Measurements from ENCODE around the gene ZNF593.

Gene ZNF593

GRCh38 chr1:26191739-26192138 is 22.0 kb downstream of the ZNF593 start:
- no peaks in the 10 kb centered on the region for H3K27me3 ChIP-seq (ENCODE audit: insufficient read depth, poor library complexity, severe bottlenecking)
- peaks cover 13% of the 10 kb centered on the region for H3K36me3 ChIP-seq (ENCODE audit: low read depth)
- H3K4me3 ChIP-seq (ENCODE audit: severe bottlenecking): no peak overlapping the region
- H3K4me1 ChIP-seq (ENCODE audit: insufficient read depth, poor library complexity, severe bottlenecking): no peaks in the 10 kb centered on the region
- DNase-seq (ENCODE audit: low spot score): no peak
- no peak for ATAC-seq (ENCODE audit: low read depth)
- TF ChIP-seq CTCF (IDR thresholded peaks at IDR 0.05; ENCODE audit: poor library complexity, severe bottlenecking): no peak
- no peaks in the 10 kb centered on the region for H3K9me3 ChIP-seq (ENCODE audit: severe bottlenecking)
- H3K27ac ChIP-seq (ENCODE audit: poor library complexity, severe bottlenecking): no peak overlapping the region

GRCh38 chr1:26195805-26196204 is 26.1 kb downstream of the ZNF593 start:
- no peak for TF ChIP-seq CTCF (IDR thresholded peaks at IDR 0.05; ENCODE audit: poor library complexity, severe bottlenecking)
- no peaks in the 10 kb centered on the region for H3K27me3 ChIP-seq (ENCODE audit: insufficient read depth, poor library complexity, severe bottlenecking)
- H3K9me3 ChIP-seq (ENCODE audit: severe bottlenecking): no peaks in the 10 kb centered on the region
- no peak for DNase-seq (ENCODE audit: low spot score)
- H3K4me3 ChIP-seq (ENCODE audit: severe bottlenecking): no peak overlapping the region
- H3K36me3 ChIP-seq (ENCODE audit: low read depth): no peaks in the 10 kb centered on the region
- no peak overlapping the region for H3K27ac ChIP-seq (ENCODE audit: poor library complexity, severe bottlenecking)
- H3K4me1 ChIP-seq (ENCODE audit: insufficient read depth, poor library complexity, severe bottlenecking): no peaks in the 10 kb centered on the region
- no peak for ATAC-seq (ENCODE audit: low read depth)

GRCh38 chr1:26197301-26197700 is 27.6 kb downstream of the ZNF593 start:
- no peaks in the 10 kb centered on the region for H3K36me3 ChIP-seq (ENCODE audit: low read depth)

GRCh38 chr1:26197813-26198212 is 28.1 kb downstream of the ZNF593 start:
- Histone ChIP-seq H3K27ac (ENCODE audit: poor library complexity, severe bottlenecking) (no peak overlapping the region), H3K9me3 (ENCODE audit: severe bottlenecking) (no peaks in the 10 kb centered on the region), H3K4me1 (ENCODE audit: insufficient read depth, poor library complexity, severe bottlenecking) (no peaks in the 10 kb centered on the region), H3K4me3 (ENCODE audit: severe bottlenecking) (no peak overlapping the region), H3K27me3 (ENCODE audit: insufficient read depth, poor library complexity, severe bottlenecking) (no peaks in the 10 kb centered on the region), H3K36me3 (ENCODE audit: low read depth) (no peaks in the 10 kb centered on the region)
- DNase-seq (ENCODE audit: low spot score): no peak
- TF ChIP-seq CTCF (IDR thresholded peaks at IDR 0.05; ENCODE audit: poor library complexity, severe bottlenecking): no peak
- no peak for ATAC-seq (ENCODE audit: low read depth)

More at GRCh38 chr1:26197301-26197700, 27.6 kb downstream of the ZNF593 start:
- TF ChIP-seq CTCF (IDR thresholded peaks at IDR 0.05; ENCODE audit: poor library complexity, severe bottlenecking): no peak
- no peak overlapping the region for H3K4me3 ChIP-seq (ENCODE audit: severe bottlenecking)
- no peak overlapping the region for H3K27ac ChIP-seq (ENCODE audit: poor library complexity, severe bottlenecking)
- no peak for ATAC-seq (ENCODE audit: low read depth)
- H3K4me1 ChIP-seq (ENCODE audit: insufficient read depth, poor library complexity, severe bottlenecking): no peaks in the 10 kb centered on the region
- H3K9me3 ChIP-seq (ENCODE audit: severe bottlenecking): no peaks in the 10 kb centered on the region
- no peak for DNase-seq (ENCODE audit: low spot score)
- no peaks in the 10 kb centered on the region for H3K27me3 ChIP-seq (ENCODE audit: insufficient read depth, poor library complexity, severe bottlenecking)

- Histone ChIP-seq H3K9me3 (ENCODE audit: severe bottlenecking) (no peaks in the 10 kb centered on the region), H3K36me3 (ENCODE audit: low read depth) (no peaks in the 10 kb centered on the region), H3K4me3 (ENCODE audit: severe bottlenecking) (no peak overlapping the region), H3K27me3 (ENCODE audit: insufficient read depth, poor library complexity, severe bottlenecking) (no peaks in the 10 kb centered on the region), H3K4me1 (ENCODE audit: insufficient read depth, poor library complexity, severe bottlenecking) (no peaks in the 10 kb centered on the region), H3K27ac (ENCODE audit: poor library complexity, severe bottlenecking) (no peak overlapping the region)
- DNase-seq (ENCODE audit: low spot score) (no peak), ATAC-seq (ENCODE audit: low read depth) (no peak)
- no peak for TF ChIP-seq CTCF (IDR thresholded peaks at IDR 0.05; ENCODE audit: poor library complexity, severe bottlenecking)
Measured at GRCh38 chr1:26200413-26200812, 30.7 kb downstream of the ZNF593 start.

Measured in RWPE2 (cell line).